PC-9 (cell line): ENCODE data around the gene GNG8. TPM values are rescaled to one million over a fixed set of nuclear protein-coding genes. Genes with fewer than 3 reads are reported as not detected.

Experiments
- BruUV-seq: library from RNA; stranded (reverse); fragments of 400-500 nt; replicated peaks from 2 replicates; lab custom pipeline; 2021; lab: Mats Ljungman, UMichigan
- CTCF ChIA-PET: fragments of 300-600 bp; sonication (Branson Sonifier 250); formaldehyde crosslinking; loops from one replicate; lab custom pipeline; 2022; ENCODE audit warnings: antibody characterized with exemption; lab: Charles Lee
- POLR2A ChIA-PET: fragments of 300-600 bp; sonication (Branson Sonifier 250); formaldehyde crosslinking; loops from one replicate; lab custom pipeline; 2022; ENCODE audit warnings: antibody characterized with exemption; ENCODE audit not compliant: unreplicated experiment; lab: Charles Lee
- DNase-seq, 2 experiments: peaks; one replicate each; pipeline versions ENCODE4 v3.0.0 to v3.0.0-alpha.2; 2015 to 2022; ENCODE audit warnings: mixed read lengths in 1 of 2
- H2AFZ ChIP-seq: fragments of 200-600 bp; sonication (generic); 2 replicates; pipeline ENCODE4 v1.8.1; 2017; ENCODE audit warnings: antibody characterized with exemption
- H3F3A ChIP-seq: fragments of 200-600 bp; sonication (generic); 2 replicates; pipeline ENCODE4 v1.8.1; 2017; ENCODE audit warnings: antibody characterized with exemption, mild to moderate bottlenecking, low read depth; ENCODE audit not compliant: insufficient read depth
- H3K27ac ChIP-seq: fragments of 200-600 bp; sonication (generic); 2 replicates; pipeline ENCODE4 v1.6.1; 2016; ENCODE audit warnings: mixed run types
- H3K27me3 ChIP-seq: fragments of 200-600 bp; sonication (generic); 2 replicates; pipeline ENCODE4 v1.6.1; 2016; ENCODE audit warnings: low read depth, mixed run types; ENCODE audit not compliant: insufficient read depth
- H3K36me3 ChIP-seq: fragments of 200-600 bp; sonication (generic); 2 replicates; pipeline ENCODE4 v1.6.1; 2016; ENCODE audit warnings: low read depth, mixed run types
- H3K4me1 ChIP-seq: fragments of 200-600 bp; sonication (generic); replicated peaks from 2 replicates; pipeline ENCODE4 v1.6.1; 2016; ENCODE audit warnings: mixed run types; ENCODE audit not compliant: insufficient read depth
- H3K4me2 ChIP-seq: fragments of 200-600 bp; sonication (generic); 2 replicates; pipeline ENCODE4 v1.6.1; 2017; ENCODE audit warnings: mixed run types
- H3K4me3 ChIP-seq: fragments of 200-600 bp; sonication (generic); 2 replicates; pipeline ENCODE4 v1.6.1; 2016; ENCODE audit warnings: mixed run types
- H3K79me2 ChIP-seq: fragments of 200-600 bp; sonication (generic); 2 replicates; pipeline ENCODE4 v1.6.1; 2017; ENCODE audit warnings: low read depth, mixed run types
- H3K9me2 ChIP-seq: fragments of 200-600 bp; sonication (generic); 2 replicates; pipeline ENCODE4 v1.8.1; 2017; ENCODE audit warnings: mild to moderate bottlenecking; ENCODE audit not compliant: insufficient read depth
- H3K9me3 ChIP-seq: fragments of 200-600 bp; sonication (generic); 2 replicates; pipeline ENCODE4 v1.8.1; 2016; ENCODE audit warnings: low read depth; ENCODE audit not compliant: insufficient read depth
- H4K20me1 ChIP-seq: fragments of 200-600 bp; sonication (generic); 2 replicates; pipeline ENCODE4 v1.8.1; 2017; ENCODE audit not compliant: insufficient read depth
- CTCF ChIP-seq: fragments of 200-600 bp; sonication (generic); conservative IDR thresholded peaks from 2 replicates; pipeline ENCODE4 v1.6.1; 2017; ENCODE audit warnings: mixed run types, antibody characterized with exemption, mild to moderate bottlenecking, moderate library complexity
- EZH2 ChIP-seq: fragments of 200-600 bp; sonication (generic); IDR thresholded peaks from 2 replicates; pipeline ENCODE4 v1.8.0; 2017; ENCODE audit warnings: antibody characterized with exemption, low read depth
- intact Hi-C: fragments of 100-400 bp; cut with micrococcal nuclease; formaldehyde crosslinking; loops from one replicate; pipeline ENCODE4 v1.10.0; 2022; ENCODE audit not compliant: unreplicated experiment
- total RNA-seq: library from RNA; stranded (reverse); gene quantifications from 2 replicates; pipeline ENCODE4 v1.2.3, GENCODE V29; 2021

Gene GNG8
- total RNA-seq, 1 experiment from 2014 or later, result not detected

GRCh38 chr19:46624958-46625661 lies 10.9 kb downstream of the GNG8 start, which contains the start of gene PTGIR:
TSS of gene PTGIR (minus strand) at chr19:46625089. CDS start at chr19:46624225, 864 bp downstream.
- Histone ChIP-seq H3K36me3 (no peaks in the 10 kb centered on the region), H3K79me2 (no peaks in the 10 kb centered on the region), H3K9me3 (no peaks in the 10 kb centered on the region), H3K9me2 (no peaks in the 10 kb centered on the region), H4K20me1 (no peaks in the 10 kb centered on the region), H3K4me3 (no peak within 1 kb of the TSS), H2AFZ (no peak within 1 kb of the TSS), H3K4me1 (peaks cover 5% of the 10 kb centered on the region; the same call in 1 of the 2 replicates), H3F3A (peaks cover 7% of the 10 kb centered on the region; the same call in 1 of the 2 replicates), H3K4me2 (0 out of 2 replicates have a peak within 1 kb of the TSS, but pooled peaks have one; percentile 0), H3K27ac (no peak within 1 kb of the TSS), H3K27me3 (no peaks in the 10 kb centered on the region)
- BruUV-seq, result no TSS peak
- POLR2A ChIA-PET, result interaction anchor here (0.6 kb wide), 1 partner anchor 24 kb away, joined by 8 read pairs; the partner anchor contains the start of gene CALM3
- DNase-seq, result no peak
- CTCF ChIA-PET, result no interaction called here
- intact Hi-C loops, result no loop called here
- TF ChIP-seq CTCF (no peak), EZH2 (no peak)

- DNase-seq, result no peak
- no TSS peak for BruUV-seq
- Histone ChIP-seq H3K4me2 (no peak overlapping the region), H3K79me2 (no peaks in the 10 kb centered on the region), H4K20me1 (no peaks in the 10 kb centered on the region), H3K4me3 (no peak overlapping the region), H3K27me3 (no peaks in the 10 kb centered on the region), H3K27ac (no peak overlapping the region), H3K36me3 (no peaks in the 10 kb centered on the region), H3K9me3 (no peaks in the 10 kb centered on the region), H3F3A (peaks cover 7% of the 10 kb centered on the region; the same call in 1 of the 2 replicates), H2AFZ (no peak overlapping the region), H3K9me2 (no peaks in the 10 kb centered on the region), H3K4me1 (peaks cover 5% of the 10 kb centered on the region; the same call in 1 of the 2 replicates)
- no peak for TF ChIP-seq CTCF
- TF ChIP-seq EZH2, result no peak
- intact Hi-C loops, result no loop called here
- POLR2A ChIA-PET, result no interaction called here
- CTCF ChIA-PET, result interaction anchor here (0.5 kb wide), 1 partner anchor 129 kb away, joined by 3 read pairs; no protein-coding TSS in a partner anchor
Observed at GRCh38 chr19:46623915-46624502, 12.0 kb downstream of the GNG8 start.

- peaks cover 5% of the 10 kb centered on the region; the same call in 1 of the 2 replicates for H3K4me1 ChIP-seq
- no peak overlapping the region for H3K4me3 ChIP-seq
- H3K27me3 ChIP-seq, result no peaks in the 10 kb centered on the region
- H3K36me3 ChIP-seq, result no peaks in the 10 kb centered on the region
- H3K9me2 ChIP-seq, result no peaks in the 10 kb centered on the region
- H3K9me3 ChIP-seq, result no peaks in the 10 kb centered on the region
- ChIA-PET POLR2A (no interaction called here), CTCF (interaction anchor here (0.7 kb wide), 1 partner anchor 11 kb away, joined by 9 read pairs; no protein-coding TSS in a partner anchor)
- no TSS peak for BruUV-seq
- no peak overlapping the region for H3K4me2 ChIP-seq
- intact Hi-C loops, result no loop called here
- no peak overlapping the region for H3K27ac ChIP-seq
- no peak for DNase-seq
- no peaks in the 10 kb centered on the region for H4K20me1 ChIP-seq
- TF ChIP-seq EZH2 (no peak), CTCF (no peak)
- H3K79me2 ChIP-seq, result no peaks in the 10 kb centered on the region
- no peak overlapping the region for H2AFZ ChIP-seq
- H3F3A ChIP-seq, result peaks cover 11% of the 10 kb centered on the region; the same call in 1 of the 2 replicates
Observed at GRCh38 chr19:46622118-46622446, 13.9 kb downstream of the GNG8 start.
